Measurements from ENCODE around the gene TRMT2A.

- TF ChIP-seq CTCF (IDR thresholded peaks at IDR 0.05) = no peak
- TF ChIP-seq EZH2 (IDR thresholded peaks at IDR 0.05) = no peak
- no peak for TF ChIP-seq EZH2phosphoT487 (IDR thresholded peaks at IDR 0.05)
Observed at GRCh38 chr22:20063271-20064139, 53.5 kb downstream of the TRMT2A start.
